GM18505 (cell line): ENCODE data around the gene RHOG.
A peak's percentile ranks its signal among the peaks of the same experiment; 100 is the strongest.
"Not testable (repeated sequence)": the region's sequence is repeated elsewhere in the genome, so short reads cannot be mapped to it uniquely, and the experiment has no call there.

Experiments
- ATAC-seq: cut with Tn5 transposase; IDR thresholded peaks from one replicate; pipeline ENCODE4 v1.9.1; 2021; ENCODE audit not compliant: unreplicated experiment
- POLR2A ChIP-seq: IDR thresholded peaks from 4 replicates; pipeline ENCODE4 v1.6.1; 2011; ENCODE audit warnings: borderline replicate concordance; ENCODE audit not compliant: insufficient read depth, insufficient read length; ENCODE audit errors: extremely low read depth

Gene RHOG

DNA sequence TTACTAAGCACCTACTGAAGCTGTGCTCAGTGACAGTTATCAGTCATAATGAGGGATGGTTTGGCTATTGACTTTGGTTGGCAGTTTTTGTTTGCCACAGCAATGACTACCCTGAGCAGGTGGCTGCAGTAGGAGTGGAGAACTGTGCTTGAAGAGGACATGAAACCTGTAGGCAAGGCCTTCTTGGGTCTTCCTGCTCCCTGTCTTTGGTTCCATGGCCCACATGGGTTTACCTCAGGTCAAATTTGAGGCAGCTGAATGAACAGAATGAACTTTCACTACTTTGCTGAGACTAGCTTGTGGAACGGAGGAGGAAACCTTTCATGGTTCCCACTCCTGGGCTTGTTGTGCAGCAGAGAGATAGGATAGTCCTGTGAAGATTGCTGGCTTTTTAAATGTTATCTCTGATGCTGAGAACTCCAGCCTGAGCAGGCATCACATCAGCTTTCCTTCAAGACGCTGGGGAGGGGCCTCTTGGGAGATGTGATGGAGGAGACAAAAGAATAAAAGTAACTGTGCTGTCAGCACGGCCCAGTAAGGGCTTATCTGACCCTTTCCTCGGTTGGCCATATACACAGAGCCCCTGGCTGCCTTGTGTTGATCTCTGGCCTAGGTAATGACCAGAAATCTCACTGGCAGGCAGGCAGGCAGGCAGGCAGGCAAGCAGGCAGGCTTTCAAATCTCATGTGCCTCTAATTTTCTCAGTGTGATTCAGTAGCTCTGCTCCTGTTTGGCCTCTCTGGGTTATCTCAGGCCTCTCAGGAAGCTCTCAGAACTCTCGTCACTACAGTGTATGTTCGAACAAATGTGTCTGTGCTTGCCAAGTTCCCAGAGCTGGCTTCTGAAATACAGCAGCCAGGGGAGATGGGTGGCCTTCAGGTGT is 26.7 kb upstream of the RHOG start:
- TF ChIP-seq POLR2A: no peak
- ATAC-seq: peak; percentile 60

DNA sequence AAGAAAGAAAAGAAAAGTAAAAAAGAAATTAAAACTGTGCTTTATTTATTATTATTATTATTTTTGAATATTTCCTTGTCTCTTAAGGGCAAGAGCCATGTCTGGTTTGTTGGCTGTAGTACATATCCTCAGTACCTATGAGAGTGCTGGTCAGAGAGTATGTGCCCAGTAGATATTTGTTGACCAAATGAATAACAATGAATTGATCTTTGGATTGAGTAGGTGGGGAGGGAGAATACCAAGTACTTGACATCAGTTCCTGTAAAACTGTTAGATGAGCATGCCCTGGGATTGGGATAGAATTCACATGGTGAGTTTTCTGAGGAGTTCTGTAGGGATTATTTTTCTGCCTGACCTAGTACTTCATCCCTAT is 26.1 kb upstream of the RHOG start:
- ATAC-seq: no peak
- no peak for TF ChIP-seq POLR2A

DNA sequence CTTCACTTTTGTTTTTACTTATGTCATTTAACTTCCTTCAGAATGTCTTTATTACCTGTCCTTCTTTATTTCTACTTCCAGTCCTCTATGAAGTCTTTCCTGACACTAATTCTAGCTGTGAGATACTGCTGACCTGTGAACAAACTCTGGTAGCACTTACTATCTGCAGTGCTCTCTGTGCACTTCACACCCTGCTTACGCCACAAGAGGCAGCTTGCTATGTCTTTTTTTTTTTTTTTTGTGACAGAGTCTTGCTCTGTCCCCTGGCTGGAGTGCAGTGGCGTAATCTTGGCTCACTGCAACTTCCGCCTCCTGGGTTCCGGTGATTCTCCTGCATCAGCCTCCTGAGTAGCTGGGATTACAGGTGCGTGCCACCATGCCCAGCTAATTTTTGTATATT is 25.4 kb upstream of the RHOG start:
- TF ChIP-seq POLR2A: no peak
- no peak for ATAC-seq

DNA sequence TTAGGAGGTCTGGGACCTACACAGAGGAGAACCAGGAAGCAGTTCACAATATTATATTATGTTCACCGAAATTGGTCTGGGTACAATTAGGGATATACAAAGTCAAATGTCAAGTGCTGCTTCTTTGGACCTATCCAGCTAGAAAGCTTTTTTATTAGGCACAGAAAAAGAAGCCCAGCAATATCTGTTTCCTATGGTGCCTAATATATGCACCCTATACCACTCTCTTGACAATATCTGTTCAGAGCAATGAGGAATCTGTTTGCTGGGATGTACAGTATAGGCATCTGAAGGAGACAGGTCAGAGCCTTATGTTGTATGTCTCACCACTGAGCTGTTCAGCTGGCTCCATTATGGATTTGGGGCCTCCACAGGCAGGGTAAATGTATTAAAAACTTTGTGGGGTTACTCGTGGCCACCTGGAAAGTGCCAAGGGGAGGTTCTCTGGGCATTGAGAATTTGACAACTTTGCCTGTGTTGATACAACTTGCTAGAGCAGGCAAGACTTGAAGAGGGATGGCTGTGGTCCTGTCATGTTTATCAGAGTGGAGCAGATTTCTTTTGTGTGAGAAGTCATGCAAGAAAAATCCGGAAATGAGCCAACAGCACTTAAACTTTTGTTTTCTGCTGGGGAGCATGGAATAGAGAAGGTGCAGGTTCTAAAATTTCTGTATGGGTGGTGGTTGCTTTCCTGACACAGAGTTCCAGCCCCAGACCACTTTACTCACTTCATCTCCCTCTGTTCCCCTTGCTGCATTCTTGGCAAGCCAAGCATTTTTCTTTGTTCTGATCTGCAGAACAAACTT is 24.8 kb upstream of the RHOG start:
- ATAC-seq: no peak
- TF ChIP-seq POLR2A: no peak

DNA sequence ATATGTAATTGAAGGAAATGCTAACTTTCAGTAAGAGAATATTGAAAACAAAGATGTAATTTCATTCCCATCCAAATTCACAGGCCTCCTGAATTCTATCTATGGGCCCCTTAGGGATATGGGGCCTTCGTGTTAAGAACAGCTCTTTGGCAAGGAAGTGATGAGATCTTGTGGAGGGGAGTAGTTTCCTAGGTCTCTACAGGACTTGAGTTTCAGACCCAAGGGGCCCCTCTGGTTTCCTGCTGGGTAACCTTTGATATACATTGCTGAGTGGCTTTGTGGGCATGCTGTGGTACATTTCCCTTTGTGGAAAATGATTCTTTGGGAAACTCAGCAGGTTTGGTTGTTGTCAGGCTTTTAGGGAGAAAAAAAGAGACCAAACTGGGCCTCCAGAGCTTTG is 20.9 kb upstream of the RHOG start:
- ATAC-seq: no peak
- no peak for TF ChIP-seq POLR2A

DNA sequence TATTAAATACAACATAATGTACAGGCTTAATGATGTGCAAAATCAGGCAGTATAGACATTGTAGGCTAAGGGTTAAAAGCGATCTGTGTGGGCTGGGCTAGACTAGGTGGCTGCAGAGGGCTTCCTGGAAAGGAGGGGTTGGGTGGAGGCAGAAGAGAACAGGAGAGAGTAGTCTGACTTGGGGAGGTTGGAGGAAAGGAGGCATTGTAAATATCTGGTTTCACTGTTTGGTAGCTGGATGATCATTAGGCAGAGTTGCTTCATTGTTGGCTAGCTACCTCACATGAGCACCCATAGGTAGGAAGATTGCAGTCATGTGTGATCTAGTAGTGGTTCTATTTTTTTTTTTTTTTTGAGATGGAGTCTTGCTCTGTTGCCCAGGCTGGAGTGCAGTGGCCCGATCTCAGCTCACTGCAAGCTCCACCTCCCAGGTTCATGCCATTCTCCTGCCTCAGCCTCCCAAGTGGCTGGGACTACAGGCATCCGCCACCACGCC is 20.2 kb upstream of the RHOG start:
- not testable (repeated sequence) for ATAC-seq

DNA sequence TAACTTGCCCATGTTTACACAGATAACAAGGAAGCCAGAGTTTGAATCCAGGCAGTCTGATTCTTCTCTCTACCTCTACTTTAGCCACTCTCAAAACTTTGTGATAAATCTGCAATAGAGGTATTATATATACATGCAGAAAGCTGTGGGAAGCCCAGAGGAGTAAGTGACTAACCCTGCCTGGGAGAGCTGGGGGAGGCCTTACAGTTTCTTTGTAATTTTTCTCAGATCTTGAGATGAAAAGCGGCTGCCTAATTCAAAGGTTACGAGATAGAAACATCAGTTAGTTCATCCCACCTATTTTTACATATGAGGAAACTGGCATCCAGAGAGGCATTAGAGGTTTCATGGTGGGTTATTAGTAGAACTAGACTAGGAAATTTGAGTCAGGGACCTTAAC is 19.6 kb upstream of the RHOG start:
- TF ChIP-seq POLR2A: no peak
- ATAC-seq: no peak

DNA sequence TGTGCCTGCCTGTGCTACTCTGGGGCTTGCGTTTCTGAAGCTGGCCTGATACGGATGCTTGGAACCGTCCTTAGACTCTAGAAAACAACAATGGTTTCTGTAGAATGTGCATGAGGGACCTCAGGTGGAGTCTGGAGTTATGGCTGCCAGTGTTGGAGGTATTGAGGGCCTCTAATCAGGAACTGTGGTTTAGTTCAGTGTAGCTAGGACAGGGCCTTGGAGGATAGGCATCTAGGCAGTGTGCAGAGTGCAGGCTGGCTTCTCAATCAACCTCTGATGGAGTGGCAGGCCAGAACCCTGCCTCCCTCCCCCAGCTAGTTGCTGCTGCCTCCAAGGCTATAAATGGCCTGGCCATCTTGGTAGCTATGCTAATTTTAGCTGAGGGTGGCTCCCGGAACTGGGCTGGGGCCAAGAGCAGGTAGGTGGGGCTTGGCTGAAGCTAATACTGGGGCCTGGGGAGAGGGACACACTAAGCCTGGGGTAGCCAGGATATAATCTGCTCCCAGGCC is 18.7 kb upstream of the RHOG start:
- peak; percentile 24 for ATAC-seq
- peak; percentile 73 for TF ChIP-seq POLR2A

DNA sequence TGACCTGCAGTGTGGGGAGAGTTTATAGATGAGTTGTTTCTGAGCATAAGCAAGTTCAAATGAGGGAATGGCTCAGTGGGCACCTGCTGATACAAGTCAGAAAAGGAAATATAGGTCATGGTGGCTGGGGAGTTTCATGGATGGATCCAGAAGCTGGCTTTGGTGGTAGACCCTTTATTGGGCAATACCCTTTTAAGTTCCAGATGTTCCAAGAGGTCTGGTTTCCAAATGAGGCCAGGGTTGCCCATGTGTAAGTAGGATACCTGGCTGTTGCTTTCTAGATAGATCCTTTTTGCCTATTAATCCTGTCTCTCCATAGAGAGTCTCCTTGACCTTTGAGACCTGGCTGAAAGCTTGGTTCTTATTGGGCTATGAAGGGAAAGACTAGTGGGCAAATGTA is 16.9 kb upstream of the RHOG start:
- ATAC-seq: no peak
- no peak for TF ChIP-seq POLR2A

DNA sequence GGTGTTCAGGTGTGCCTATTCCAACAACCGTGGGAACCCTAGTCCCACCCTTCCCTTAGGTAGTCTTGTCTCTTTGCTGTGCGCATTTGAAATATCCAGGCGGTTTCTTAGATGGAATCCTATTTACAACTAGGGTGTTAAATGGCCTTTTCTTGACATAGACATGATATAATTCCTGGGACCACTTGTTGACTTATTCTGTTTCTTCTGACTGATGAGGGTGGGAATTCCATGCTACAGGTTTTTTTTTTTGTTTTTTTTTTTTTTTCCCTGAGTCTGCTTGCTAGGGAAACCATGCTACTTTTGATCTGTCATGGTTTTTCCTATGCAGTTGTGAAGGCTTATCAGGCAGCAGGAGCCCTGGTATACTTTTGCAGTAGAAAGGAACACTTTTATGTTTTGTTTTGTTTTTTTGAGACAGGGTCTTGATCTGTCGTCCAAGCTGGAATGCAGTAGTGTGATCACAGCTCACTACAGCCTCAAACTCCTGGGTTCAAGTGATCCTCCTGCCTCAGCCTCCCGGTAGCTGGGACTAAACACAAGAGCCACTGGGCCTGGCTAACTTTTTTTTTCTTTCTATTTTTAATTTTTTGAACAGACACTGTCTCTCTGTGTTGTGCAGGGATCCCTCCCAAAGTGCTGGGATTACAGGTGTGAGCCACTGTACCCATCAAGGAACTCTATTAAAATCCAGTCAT is 16.2 kb upstream of the RHOG start:
- no peak for TF ChIP-seq POLR2A
- no peak for ATAC-seq

DNA sequence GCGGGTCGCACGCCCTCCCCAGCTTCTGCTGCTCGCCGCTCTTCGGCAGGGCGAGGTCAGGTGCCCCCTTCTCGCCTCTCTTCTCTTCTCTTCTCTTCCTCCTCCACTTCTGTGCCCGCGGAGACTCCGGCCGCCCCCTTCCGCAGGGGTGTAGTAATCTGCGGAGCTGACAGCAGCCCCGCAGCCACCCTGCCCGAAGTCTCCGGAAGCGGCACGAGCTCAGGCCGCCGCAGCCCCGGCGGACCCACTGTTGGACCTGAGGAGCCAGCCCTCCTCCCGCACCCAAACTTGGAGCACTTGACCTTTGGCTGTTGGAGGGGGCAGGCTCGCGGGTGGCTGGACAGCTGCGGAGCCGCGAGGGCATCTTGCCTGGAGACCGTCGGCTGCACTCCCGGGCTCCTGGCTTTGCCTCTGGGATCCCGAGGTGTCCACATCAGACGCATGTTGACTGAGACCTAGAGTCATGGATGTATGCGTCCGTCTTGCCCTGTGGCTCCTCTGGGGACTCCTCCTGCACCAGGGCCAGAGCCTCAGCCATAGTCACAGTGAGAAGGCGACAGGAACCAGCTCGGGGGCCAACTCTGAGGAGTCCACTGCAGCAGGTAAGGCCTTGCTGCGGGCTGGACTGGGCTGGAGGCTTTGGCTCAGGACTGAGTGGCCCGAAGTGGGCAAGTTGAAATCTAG is 15.2 kb upstream of the RHOG start:
- peak; percentile 19 for ATAC-seq
- no peak for TF ChIP-seq POLR2A

DNA sequence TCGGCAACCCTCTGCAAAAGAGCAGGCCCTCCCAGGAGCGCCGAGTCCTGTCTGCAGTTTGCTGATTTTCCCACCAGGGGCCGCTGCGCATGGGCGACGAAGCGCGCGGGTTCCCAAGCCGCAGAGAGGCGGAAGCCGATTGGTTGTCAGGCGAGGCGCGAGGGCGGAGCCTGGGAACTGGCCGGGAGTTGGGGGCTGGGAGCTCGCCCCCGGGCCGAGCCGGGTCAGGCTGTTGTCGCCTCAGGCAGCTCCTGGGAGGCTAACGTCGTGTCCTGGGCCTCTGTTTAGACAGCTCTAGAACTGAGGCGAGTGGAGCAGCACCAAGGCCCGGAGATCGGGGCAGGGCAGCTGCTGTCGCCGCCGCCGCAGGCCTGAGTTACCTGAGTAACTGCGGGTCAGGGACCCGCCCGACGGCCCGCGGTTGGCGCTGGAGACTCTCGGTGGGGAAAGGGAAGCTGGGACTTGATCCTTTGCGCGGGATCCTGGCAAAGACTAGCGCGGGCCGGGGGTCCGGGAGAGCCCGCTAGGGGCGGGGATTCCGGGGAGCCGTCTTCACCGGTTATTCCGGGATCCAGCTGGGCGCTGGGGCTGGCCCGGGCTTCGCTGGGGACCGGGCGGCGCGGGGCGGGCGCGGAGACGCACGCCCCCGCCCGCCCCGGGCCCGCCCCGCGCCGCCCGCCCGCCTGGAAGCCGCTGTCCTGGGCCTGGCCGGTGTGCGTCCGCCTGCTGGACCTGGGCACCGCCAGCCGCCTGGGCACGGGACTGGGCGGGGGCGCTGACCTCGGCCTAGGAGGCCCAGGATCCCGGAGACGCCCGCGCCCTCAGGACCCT is 14.4 kb upstream of the RHOG start, which contains the start of gene STIM1:
Gene STIM1, plus strand, starts transcription at position 688 of the 831 bp plus-strand sequence. CDS start 607 bp downstream, outside the sequence.
- peak; percentile 52 for TF ChIP-seq POLR2A
- ATAC-seq: peak; percentile 56
